ENCODE measurements around the gene KLHDC8A. TPM values are rescaled to one million over a fixed set of nuclear protein-coding genes. Genes with fewer than 3 reads are reported as not detected.

Gene KLHDC8A
- total RNA-seq, 1 experiment from 2014 or later: 0.49 TPM

DNA sequence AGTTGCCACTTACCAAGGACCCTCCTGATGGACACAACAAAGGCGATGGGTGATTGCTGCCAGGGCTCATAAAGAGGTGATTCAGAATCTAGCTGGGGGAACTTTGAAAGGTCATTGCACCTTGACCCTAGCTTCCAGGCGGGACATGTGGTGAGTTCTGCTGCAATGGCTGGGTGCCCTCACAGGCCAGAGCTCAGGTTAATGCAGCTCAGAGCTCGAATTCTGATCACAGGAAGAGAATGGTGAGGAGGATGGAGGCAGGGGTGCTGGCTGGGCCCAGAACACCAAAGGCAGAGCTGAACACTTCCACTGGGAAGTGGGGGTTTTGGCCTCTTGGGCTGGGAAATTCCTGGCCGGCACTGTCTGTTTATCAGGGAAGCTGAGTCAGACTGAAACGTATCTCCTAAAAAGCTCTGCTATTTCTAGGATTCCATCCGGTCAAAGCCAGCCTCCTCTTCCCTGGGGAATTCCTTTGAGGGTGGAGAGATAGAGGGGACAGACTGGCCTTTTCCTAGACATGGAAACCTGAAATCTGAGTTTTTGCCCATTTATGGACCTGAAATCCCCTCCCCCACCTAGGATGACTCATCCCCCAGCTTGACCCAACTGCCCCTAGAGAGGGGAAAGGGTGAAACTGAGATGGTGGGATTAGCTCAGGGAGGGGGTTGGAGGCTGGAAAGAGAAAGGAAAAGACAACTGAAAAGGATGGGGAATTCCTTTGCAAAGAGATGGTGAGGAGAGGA, 62.4 kb downstream of the KLHDC8A start:
- Histone ChIP-seq H3K9me2 (ENCODE audit: insufficient read depth) (no peaks in the 10 kb centered on the region), H3K9ac (ENCODE audit: low read length) (peak overlapping the region; percentile 51), H3K27me3 (ENCODE audit: insufficient read depth, low read length) (no peaks in the 10 kb centered on the region), H4K20me1 (ENCODE audit: insufficient read depth) (no peaks in the 10 kb centered on the region), H3K36me3 (ENCODE audit: control insufficient read depth in 1 of 2, insufficient read depth in 2 of 2, low read length in 2 of 2) (no peaks in the 10 kb centered on the region), H3K4me2 (ENCODE audit: low read length) (peak overlapping the region; percentile 74), H3K4me3 (replicated peaks in 1 of 2; ENCODE audit: low read depth in 1 of 2, low read length in 2 of 2) (peak overlapping the region; percentile 6 to 38), H3K9me3 (ENCODE audit: control insufficient read depth in 1 of 2, insufficient read depth in 1 of 2, low read depth in 1 of 2, low read length in 2 of 2) (no peaks in the 10 kb centered on the region), H2AFZ (ENCODE audit: low read depth, low read length, poor library complexity, severe bottlenecking) (peak overlapping the region; percentile 66), H3K4me1 (ENCODE audit: control insufficient read depth in 1 of 2, insufficient read depth in 2 of 2, low read length in 2 of 2) (peaks cover 40 to 74% of the 10 kb centered on the region in 2 experiments), H3K79me2 (ENCODE audit: insufficient read depth, low read length) (no peaks in the 10 kb centered on the region), H3K27ac (ENCODE audit: low read depth, low read length) (peak overlapping the region; percentile 41)
- ATAC-seq: peak; percentile 20
- POLR2A ChIA-PET: no interaction called here
- RAD21 ChIA-PET (ENCODE audit: low non-redundant PET in 1 of 2, low total read pairs in 2 of 2, uncharacterized antibody in 2 of 2, unreplicated experiment in 2 of 2): interaction anchor here in 1 of 2 experiments (0.6 to 0.8 kb wide), 2 partner anchors 21 to 41 kb away, joined by 3 read pairs; no protein-coding TSS in a partner anchor
- intact Hi-C loops (cut with micrococcal nuclease): no loop called here
- CTCF ChIA-PET: interaction anchor here (1.0 to 1.9 kb wide), 4 partner anchors 10 to 31 kb away, joined by 3 to 6 read pairs (median 4); no protein-coding TSS in a partner anchor
- BruUV-seq (replicated peaks): no TSS peak
- DNase-seq (ENCODE audit: low read depth, low spot score): no peak
- TF ChIP-seq POLR2A (IDR thresholded peaks at IDR 0.05; ENCODE audit: borderline replicate concordance, extremely low read depth, insufficient read depth, insufficient read length) (no peak), POLR2AphosphoS5 (IDR thresholded peaks at IDR 0.05; ENCODE audit: low read depth, low read length) (no peak; the same call in 1 of the 2 replicates), SP1 (IDR thresholded peaks at IDR 0.05; ENCODE audit: low read depth) (peak; percentile 48; the same call in 1 of the 2 replicates), ZFX (IDR thresholded peaks at IDR 0.05) (0 out of 2 replicates have a peak, but pooled peaks have one; percentile 13), ELF1 (IDR thresholded peaks at IDR 0.05; ENCODE audit: borderline replicate concordance, low read depth) (no peak), CBX3 (IDR thresholded peaks at IDR 0.05; ENCODE audit: low read depth) (no peak), EZH2 (IDR thresholded peaks at IDR 0.05) (no peak), CEBPB (IDR thresholded peaks at IDR 0.05; ENCODE audit: low read depth) (no peak), SIN3A (IDR thresholded peaks at IDR 0.05; ENCODE audit: low read depth) (no peak), RAD21 (IDR thresholded peaks at IDR 0.05; ENCODE audit: low read depth) (no peak), SRF (IDR thresholded peaks at IDR 0.05; ENCODE audit: low read depth) (peak; percentile 96), TCF7L2 (IDR thresholded peaks at IDR 0.05; ENCODE audit: borderline replicate concordance, extremely low read depth, insufficient read depth, insufficient read length) (no peak), EZH2phosphoT487 (IDR thresholded peaks at IDR 0.05; ENCODE audit: borderline replicate concordance) (no peak), FOSL1 (IDR thresholded peaks at IDR 0.05; ENCODE audit: low read depth) (peak; percentile 83), YY1 (IDR thresholded peaks at IDR 0.05; ENCODE audit: extremely low read depth, insufficient replicate concordance, low read depth, low read length) (peak; percentile 6), JUND (IDR thresholded peaks at IDR 0.05) (peak; percentile 84)
- TF ChIP-seq, protein P1, sequence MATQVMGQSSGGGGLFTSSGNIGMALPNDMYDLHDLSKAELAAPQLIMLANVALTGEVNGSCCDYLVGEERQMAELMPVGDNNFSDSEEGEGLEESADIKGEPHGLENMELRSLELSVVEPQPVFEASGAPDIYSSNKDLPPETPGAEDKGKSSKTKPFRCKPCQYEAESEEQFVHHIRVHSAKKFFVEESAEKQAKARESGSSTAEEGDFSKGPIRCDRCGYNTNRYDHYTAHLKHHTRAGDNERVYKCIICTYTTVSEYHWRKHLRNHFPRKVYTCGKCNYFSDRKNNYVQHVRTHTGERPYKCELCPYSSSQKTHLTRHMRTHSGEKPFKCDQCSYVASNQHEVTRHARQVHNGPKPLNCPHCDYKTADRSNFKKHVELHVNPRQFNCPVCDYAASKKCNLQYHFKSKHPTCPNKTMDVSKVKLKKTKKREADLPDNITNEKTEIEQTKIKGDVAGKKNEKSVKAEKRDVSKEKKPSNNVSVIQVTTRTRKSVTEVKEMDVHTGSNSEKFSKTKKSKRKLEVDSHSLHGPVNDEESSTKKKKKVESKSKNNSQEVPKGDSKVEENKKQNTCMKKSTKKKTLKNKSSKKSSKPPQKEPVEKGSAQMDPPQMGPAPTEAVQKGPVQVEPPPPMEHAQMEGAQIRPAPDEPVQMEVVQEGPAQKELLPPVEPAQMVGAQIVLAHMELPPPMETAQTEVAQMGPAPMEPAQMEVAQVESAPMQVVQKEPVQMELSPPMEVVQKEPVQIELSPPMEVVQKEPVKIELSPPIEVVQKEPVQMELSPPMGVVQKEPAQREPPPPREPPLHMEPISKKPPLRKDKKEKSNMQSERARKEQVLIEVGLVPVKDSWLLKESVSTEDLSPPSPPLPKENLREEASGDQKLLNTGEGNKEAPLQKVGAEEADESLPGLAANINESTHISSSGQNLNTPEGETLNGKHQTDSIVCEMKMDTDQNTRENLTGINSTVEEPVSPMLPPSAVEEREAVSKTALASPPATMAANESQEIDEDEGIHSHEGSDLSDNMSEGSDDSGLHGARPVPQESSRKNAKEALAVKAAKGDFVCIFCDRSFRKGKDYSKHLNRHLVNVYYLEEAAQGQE (IDR thresholded peaks at IDR 0.05; ENCODE audit: low read depth): no peak
- TF ChIP-seq, protein P2, sequence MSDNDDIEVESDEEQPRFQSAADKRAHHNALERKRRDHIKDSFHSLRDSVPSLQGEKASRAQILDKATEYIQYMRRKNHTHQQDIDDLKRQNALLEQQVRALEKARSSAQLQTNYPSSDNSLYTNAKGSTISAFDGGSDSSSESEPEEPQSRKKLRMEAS (IDR thresholded peaks at IDR 0.05): no peak
- TF ChIP-seq, protein P3, sequence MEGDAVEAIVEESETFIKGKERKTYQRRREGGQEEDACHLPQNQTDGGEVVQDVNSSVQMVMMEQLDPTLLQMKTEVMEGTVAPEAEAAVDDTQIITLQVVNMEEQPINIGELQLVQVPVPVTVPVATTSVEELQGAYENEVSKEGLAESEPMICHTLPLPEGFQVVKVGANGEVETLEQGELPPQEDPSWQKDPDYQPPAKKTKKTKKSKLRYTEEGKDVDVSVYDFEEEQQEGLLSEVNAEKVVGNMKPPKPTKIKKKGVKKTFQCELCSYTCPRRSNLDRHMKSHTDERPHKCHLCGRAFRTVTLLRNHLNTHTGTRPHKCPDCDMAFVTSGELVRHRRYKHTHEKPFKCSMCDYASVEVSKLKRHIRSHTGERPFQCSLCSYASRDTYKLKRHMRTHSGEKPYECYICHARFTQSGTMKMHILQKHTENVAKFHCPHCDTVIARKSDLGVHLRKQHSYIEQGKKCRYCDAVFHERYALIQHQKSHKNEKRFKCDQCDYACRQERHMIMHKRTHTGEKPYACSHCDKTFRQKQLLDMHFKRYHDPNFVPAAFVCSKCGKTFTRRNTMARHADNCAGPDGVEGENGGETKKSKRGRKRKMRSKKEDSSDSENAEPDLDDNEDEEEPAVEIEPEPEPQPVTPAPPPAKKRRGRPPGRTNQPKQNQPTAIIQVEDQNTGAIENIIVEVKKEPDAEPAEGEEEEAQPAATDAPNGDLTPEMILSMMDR (IDR thresholded peaks at IDR 0.05 in 2 of 3, conservative IDR thresholded peaks at IDR 0.05 in 1 of 3; ENCODE audit: borderline replicate concordance in 1 of 3, insufficient read depth in 1 of 3, low read depth in 2 of 3, low read length in 2 of 3): no peak
- TF ChIP-seq, protein P4, sequence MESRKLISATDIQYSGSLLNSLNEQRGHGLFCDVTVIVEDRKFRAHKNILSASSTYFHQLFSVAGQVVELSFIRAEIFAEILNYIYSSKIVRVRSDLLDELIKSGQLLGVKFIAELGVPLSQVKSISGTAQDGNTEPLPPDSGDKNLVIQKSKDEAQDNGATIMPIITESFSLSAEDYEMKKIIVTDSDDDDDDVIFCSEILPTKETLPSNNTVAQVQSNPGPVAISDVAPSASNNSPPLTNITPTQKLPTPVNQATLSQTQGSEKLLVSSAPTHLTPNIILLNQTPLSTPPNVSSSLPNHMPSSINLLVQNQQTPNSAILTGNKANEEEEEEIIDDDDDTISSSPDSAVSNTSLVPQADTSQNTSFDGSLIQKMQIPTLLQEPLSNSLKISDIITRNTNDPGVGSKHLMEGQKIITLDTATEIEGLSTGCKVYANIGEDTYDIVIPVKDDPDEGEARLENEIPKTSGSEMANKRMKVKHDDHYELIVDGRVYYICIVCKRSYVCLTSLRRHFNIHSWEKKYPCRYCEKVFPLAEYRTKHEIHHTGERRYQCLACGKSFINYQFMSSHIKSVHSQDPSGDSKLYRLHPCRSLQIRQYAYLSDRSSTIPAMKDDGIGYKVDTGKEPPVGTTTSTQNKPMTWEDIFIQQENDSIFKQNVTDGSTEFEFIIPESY (IDR thresholded peaks at IDR 0.05; ENCODE audit: extremely low read depth, insufficient replicate concordance, low read length): no peak
